Raji (cell line): Measurements from ENCODE around the gene HMX2.

Experiments used
- POLR2A ChIP-seq: IDR thresholded peaks from 2 replicates; pipeline ENCODE4 v1.6.1; 2011; ENCODE audit warnings: low read depth, low read length, control low read depth; ENCODE audit not compliant: insufficient read depth

Gene HMX2

DNA sequence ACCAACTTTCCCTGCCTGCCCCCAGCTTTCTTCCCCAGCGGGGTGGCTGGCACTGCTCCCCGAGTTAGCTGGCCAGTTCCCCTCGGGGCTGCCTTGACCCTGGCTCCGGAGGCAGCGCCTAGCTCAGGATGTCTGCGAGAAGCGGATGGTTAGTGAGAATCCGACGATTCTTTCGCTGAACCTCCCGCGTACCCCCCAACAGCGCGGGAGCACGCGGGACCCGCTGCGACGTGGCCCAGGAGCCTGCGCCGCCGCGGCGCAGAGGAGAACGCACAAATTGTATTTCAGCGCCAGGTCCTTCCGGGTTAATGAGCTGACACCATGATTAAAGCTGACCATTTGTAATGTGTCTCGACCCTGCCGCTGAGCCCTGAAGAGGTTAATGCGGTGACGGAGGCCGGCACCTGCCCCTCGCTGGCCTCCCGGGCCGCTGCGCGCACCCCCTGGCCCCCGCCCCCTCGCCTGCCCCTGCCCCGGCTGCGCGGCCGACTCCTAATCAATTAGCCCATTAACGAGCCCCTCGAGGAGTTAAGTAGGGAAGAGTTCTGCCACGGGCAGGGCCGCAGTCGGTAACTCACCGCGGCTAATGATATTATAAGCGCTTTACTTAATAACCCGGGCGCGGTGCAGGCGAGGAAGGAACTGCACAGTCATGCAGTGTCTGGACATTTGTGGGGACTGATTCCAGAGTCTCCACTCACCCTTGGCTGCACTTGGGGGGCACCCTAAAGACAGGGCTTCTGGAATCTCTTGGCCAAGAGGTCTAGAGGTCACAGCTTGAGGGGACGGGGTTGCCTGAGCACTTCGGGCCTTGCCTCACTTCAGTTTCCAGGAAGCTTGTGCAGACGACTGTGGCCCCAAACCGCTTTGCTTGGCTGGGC is 1.7 kb upstream of the HMX2 start:
- no peak for TF ChIP-seq POLR2A

DNA sequence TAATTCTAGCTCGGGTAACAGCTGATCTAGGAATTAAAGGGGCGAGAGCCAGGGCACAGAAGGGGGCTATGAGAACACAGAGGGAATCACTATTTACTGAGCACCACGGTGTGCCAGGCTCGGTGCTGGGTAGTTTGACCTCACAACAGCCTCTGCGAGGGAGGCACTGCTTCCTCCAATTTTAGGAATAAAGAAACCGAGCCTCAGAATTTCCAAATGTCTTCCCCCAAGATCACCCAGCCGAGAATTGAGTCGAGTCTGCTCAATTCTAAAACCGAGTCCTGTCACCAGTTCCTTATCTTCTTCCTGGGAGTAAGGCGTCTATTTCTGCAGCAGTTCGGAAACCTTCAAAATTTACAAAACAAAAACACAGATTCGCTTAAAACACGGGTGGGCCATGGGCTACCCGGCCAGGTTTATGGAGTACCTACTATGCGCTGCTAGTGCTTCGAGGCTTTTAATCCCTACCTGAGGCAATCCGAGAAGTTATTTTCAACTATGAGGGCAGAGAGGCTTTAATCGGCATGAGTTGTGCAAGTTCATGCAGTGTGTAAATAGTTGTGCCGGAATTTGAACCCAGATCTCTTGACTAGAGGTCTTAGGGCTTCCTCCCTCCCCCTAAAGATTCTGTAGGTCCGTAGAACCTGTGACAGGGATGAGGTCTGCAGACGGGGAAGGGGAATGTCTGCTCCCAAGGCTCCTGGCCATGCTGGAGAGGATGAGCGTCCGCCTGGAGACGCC is 872 bp upstream of the HMX2 start:
- TF ChIP-seq POLR2A = no peak

DNA sequence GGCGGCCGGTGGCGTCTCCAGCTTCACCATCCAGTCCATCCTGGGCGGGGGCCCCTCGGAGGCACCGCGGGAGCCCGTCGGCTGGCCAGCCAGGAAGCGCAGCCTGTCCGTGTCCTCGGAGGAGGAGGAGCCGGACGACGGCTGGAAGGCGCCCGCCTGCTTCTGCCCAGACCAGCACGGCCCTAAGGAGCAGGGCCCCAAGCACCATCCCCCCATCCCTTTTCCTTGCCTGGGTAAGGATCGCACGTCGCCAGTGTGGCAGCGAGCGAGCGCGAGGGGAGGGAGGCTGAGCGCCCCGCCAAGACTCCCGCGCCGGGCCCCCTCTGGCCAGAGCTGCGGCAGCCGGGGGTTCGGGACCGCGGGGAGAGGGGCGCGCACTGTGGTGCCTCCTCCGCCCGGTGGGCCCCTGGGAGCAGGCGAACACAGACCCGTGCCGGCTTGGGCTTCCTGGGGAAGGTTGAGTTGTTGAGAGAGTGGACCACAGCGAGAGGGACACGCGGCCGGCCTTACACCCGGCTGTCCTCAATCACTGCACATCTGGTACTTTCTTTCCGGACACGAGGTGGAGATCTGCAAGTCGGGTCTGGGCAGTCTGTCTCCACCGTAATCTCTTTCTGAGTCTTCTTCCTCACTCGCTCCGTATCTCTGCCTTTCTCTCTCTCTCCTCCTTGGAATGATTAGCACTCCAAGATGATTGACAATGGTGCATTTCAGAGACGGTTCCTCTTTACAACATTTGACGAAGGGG is 652 bp downstream of the HMX2 start:
- TF ChIP-seq POLR2A = no peak

- TF ChIP-seq POLR2A = no peak
Measured at GRCh38 chr10:123149162-123149567, 1.2 kb downstream of the HMX2 start.

GRCh38 chr10:123149568-123150270 is 1.8 kb downstream of the HMX2 start:
- no peak for TF ChIP-seq POLR2A

DNA sequence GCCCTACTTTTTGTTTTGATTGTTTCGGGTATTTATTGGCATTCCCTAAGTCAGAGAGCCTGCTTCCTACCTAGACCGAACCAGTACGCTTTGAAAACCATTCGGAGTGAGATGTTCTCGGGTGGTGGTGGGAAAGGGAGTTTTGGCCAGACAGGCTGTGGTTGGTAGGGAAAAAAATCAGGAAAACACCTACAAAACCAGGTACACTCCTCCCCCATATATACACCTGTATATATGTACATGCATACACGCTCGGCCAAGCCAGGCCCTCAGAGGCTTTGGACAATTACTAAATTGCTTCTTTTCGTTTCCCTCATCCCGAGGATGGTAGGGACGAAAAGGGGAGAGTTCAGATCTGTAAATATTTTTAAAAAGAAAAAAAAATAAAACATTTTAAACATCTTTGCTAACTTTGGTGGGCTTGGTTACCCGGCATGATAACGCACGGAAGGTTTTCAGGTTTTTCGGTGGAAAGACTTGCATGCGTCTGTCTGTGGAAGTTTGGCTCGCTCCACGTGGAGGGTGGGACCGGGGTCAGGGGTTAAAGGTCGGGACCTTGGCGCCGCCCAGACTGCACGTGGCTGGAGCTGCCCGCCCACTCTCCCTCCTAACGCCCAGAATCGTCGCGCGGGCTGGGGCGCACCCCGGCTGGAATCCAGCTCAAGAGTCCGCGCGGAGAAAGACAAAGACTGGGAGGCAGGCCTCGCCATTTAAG is 2.5 kb downstream of the HMX2 start:
- TF ChIP-seq POLR2A = no peak

DNA sequence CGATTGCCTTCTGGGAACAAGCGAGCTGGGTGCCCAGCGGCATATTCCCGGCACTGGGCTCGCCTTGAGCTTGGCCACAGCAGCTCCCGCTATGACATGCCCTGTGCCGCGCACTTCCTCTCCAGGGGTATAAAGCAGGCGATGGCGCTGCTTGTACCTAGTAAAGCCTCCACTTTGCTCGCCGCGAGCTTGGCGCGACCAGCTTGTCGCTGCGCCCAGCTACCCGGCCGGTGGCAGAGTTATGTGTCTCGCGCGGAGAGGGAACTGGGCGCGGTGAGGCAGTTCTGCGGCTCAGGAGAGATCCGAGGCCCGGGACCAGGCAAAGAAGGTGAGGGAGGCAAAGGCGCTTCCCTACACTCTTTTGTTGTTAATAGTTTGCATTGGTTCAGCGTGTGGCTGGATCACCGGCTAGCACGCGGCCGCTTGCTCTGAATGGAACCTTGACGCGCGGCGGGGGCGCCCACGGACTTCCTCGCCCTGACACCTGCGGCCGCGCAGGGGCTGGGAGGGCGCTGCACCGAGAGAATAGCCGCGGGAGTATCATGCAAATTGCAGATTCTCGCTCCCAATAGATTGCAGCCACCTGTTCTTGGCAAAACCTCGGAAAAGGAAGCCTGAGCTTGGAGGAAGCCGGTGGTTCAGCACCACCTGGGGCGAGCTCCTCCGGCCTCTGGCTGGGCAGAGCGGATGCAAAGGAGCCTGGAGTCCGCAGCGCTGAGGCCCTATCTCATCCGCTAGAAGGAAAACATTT is 3.2 kb downstream of the HMX2 start:
- TF ChIP-seq POLR2A = no peak

DNA sequence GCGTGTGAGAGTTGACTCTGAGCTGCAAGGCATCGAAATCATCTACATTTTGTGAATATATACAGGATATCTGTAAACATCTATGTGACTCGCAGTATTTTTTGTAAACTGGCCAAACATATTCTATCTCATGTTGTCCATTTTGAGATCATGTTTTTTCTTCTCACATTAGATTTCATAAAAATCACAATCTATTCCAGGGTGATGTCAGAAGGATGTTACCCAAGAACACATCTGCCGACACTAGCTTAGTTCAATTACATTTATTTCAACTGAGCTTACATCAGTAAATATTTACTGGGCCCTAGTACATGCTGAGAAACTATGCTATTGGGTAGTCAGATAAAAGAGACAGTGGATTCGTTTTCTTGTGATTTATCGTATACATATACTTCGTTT is 3.8 kb downstream of the HMX2 start:
- no peak for TF ChIP-seq POLR2A

GRCh38 chr10:123153486-123154091 is 5.7 kb downstream of the HMX2 start:
- no peak for TF ChIP-seq POLR2A

GRCh38 chr10:123154092-123154710 is 6.3 kb downstream of the HMX2 start, which contains the start of gene BUB3:
Gene BUB3 (plus strand): TSS chr10:123154402. CDS start chr10:123154918, 516 bp downstream.
- TF ChIP-seq POLR2A = peak; percentile 91

DNA sequence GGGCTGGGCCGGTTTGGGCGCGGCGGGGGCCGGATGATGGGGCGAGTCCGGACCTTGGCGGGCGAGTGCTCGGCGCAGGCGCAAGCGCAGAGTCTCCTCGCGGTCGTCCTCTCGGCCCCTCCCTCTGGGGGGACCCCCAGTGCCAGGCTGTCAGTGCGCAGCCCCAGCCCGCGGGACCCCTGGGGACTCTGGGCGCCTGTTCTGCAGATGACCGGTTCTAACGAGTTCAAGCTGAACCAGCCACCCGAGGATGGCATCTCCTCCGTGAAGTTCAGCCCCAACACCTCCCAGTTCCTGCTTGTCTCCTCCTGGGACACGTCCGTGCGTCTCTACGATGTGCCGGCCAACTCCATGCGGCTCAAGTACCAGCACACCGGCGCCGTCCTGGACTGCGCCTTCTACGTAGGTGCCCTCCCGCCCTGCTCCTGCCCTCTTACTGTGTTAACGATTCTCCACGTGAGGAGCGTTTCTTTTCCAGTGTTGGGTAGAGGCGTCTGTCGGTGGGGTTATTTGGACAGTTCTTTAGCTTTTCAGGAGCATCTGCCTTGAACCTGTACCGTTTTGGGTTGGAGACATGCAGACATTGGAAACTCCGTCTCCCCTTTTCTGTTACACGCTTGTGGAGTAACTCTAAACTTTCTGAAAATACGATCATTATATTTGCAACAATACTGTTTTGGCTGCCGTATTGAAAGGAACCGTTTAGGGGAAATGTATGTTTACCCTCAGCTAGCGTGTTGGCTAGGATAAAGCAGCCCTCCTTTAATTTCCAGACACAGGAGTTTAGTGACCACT is 7.0 kb downstream of the HMX2 start:
- TF ChIP-seq POLR2A = no peak

GRCh38 chr10:123156078-123156477 is 8.1 kb downstream of the HMX2 start:
- TF ChIP-seq POLR2A = no peak

- no peak for TF ChIP-seq POLR2A
Measured at GRCh38 chr10:123157210-123157609, 9.3 kb downstream of the HMX2 start.
